ENCODE measurements around the gene IGSF21. TPM values are rescaled to one million over a fixed set of nuclear protein-coding genes. Genes with fewer than 3 reads are reported as not detected.

The IGSF21 gene
- total and polyA plus RNA-seq, 4 donors: 0.31 to 1.5 (median 0.88) TPM

GRCh38 chr1:18090636-18091035, 17.0 kb upstream of the IGSF21 start:
- DNase-seq (ENCODE audit: low spot score): no peak
- TF ChIP-seq YY1 (IDR thresholded peaks at IDR 0.05) (no peak), FOXA1 (IDR thresholded peaks at IDR 0.05) (no peak), TAF1 (conservative IDR thresholded peaks at IDR 0.05) (no peak), FOXA2 (IDR thresholded peaks at IDR 0.05) (no peak), EGR1 (IDR thresholded peaks at IDR 0.05; ENCODE audit: low read depth in 2 of 2) (no peak)
- TF ChIP-seq, protein P1, sequence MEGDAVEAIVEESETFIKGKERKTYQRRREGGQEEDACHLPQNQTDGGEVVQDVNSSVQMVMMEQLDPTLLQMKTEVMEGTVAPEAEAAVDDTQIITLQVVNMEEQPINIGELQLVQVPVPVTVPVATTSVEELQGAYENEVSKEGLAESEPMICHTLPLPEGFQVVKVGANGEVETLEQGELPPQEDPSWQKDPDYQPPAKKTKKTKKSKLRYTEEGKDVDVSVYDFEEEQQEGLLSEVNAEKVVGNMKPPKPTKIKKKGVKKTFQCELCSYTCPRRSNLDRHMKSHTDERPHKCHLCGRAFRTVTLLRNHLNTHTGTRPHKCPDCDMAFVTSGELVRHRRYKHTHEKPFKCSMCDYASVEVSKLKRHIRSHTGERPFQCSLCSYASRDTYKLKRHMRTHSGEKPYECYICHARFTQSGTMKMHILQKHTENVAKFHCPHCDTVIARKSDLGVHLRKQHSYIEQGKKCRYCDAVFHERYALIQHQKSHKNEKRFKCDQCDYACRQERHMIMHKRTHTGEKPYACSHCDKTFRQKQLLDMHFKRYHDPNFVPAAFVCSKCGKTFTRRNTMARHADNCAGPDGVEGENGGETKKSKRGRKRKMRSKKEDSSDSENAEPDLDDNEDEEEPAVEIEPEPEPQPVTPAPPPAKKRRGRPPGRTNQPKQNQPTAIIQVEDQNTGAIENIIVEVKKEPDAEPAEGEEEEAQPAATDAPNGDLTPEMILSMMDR (IDR thresholded peaks at IDR 0.05; ENCODE audit: low read depth, low read length, missing input control): no peak
- peaks cover 0 to 8% (median 0%) of the 10 kb centered on the region in 4 donors for H3K27me3 ChIP-seq (ENCODE audit: control insufficient read depth in 4 of 4, insufficient read depth in 4 of 4, low read length in 3 of 4)
- H3K9ac ChIP-seq (ENCODE audit: low read depth in 1 of 2, low read length in 2 of 2): no peak overlapping the region
- no peak overlapping the region for H3K4me3 ChIP-seq (ENCODE audit: low read depth in 1 of 3, low read length in 3 of 3)
- no peak overlapping the region for H3K27ac ChIP-seq (ENCODE audit: low read depth in 1 of 2, low read length in 2 of 2)
- no peaks in the 10 kb centered on the region for H3K4me1 ChIP-seq (ENCODE audit: control insufficient read depth in 4 of 4, insufficient read depth in 4 of 4, low read length in 3 of 4)
- H3K9me3 ChIP-seq (ENCODE audit: control insufficient read depth in 4 of 4, low read length in 3 of 4): no peaks in the 10 kb centered on the region
- WGBS: 28% methylated on average over 8 of the region's 8 CpGs
- H3K36me3 ChIP-seq (ENCODE audit: control insufficient read depth in 4 of 4, insufficient read depth in 3 of 4, low read depth in 1 of 4, low read length in 3 of 4): no peaks in the 10 kb centered on the region

DNA sequence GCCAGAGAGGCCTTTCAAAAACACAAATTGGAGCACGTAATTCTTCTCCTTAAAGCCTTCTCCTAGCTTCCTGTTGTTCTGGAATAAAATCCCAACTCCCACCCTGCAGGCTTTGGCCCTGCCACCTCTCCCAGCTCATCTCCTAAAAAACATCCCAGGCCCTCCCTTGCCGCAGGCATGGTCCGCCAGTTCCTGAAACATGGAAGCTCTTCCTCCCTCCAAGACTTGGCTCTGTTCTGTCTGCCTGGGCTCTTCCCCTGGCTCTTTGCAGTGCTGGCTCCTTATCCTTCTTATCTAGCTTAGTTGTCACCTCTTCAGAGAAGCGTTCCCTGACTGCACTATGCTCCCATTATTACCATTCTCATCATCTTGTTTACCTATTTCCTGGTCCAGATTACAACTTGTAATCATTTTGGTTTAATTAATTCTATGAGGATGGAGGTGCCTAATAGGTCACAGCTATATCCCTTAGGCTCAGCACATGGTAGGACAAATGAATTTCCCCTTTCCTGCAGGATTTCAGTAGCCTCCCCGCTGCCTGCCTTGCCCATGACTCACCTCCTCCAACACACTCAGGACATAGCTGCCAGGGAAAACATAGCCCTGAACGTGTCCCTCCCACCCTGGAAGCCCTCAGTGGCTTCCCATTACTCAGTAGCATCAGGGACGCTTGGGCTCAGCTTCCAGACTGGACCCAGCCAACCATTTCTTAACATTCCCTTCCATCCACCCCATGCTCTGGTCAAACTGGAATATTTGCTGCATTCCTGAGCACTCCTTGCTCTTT, 15.7 kb upstream of the IGSF21 start:
- Histone ChIP-seq H3K27me3 (ENCODE audit: control insufficient read depth in 4 of 4, insufficient read depth in 4 of 4, low read length in 3 of 4) (peaks cover 0 to 8% (median 0%) of the 10 kb centered on the region in 4 donors), H3K36me3 (ENCODE audit: control insufficient read depth in 4 of 4, insufficient read depth in 3 of 4, low read depth in 1 of 4, low read length in 3 of 4) (no peaks in the 10 kb centered on the region), H3K9me3 (ENCODE audit: control insufficient read depth in 4 of 4, low read length in 3 of 4) (no peaks in the 10 kb centered on the region), H3K4me1 (ENCODE audit: control insufficient read depth in 4 of 4, insufficient read depth in 4 of 4, low read length in 3 of 4) (no peaks in the 10 kb centered on the region), H3K9ac (ENCODE audit: low read depth in 1 of 2, low read length in 2 of 2) (no peak overlapping the region), H3K27ac (ENCODE audit: low read depth in 1 of 2, low read length in 2 of 2) (no peak overlapping the region), H3K4me3 (ENCODE audit: low read depth in 1 of 3, low read length in 3 of 3) (no peak overlapping the region)
- TF ChIP-seq FOXA2 (IDR thresholded peaks at IDR 0.05) (no peak), SP1 (IDR thresholded peaks at IDR 0.05) (no peak), HNF4A (conservative IDR thresholded peaks at IDR 0.05) (no peak), HNF4G (IDR thresholded peaks at IDR 0.05) (no peak)
- TF ChIP-seq, protein P2, sequence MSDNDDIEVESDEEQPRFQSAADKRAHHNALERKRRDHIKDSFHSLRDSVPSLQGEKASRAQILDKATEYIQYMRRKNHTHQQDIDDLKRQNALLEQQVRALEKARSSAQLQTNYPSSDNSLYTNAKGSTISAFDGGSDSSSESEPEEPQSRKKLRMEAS (IDR thresholded peaks at IDR 0.05): no peak
- no peak for DNase-seq (ENCODE audit: low spot score)
- WGBS: 55% methylated on average over 7 of the region's 7 CpGs

DNA sequence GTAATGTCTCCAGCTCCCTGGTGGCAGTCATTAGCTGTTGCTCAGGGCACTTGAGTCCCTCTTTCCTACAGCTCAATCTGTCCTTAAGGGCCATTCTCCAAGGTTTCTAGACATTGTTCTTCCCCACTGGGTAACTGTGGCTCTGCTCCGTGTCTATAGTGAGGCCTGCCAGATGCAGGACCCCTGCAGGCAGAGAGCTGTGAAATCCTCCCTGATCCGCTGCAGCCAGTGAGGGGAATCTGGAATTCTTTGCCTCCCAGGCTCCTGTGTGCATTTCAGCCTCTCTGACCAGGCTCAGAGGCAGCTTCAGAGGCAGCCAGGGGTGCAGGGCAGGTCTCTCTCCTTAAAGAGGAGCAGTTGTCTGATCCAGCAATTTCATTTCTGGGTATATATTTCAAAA, 14.4 kb upstream of the IGSF21 start:
- Histone ChIP-seq H3K9me3 (ENCODE audit: control insufficient read depth in 4 of 4, low read length in 3 of 4) (no peaks in the 10 kb centered on the region), H3K27ac (ENCODE audit: low read depth in 1 of 2, low read length in 2 of 2) (no peak overlapping the region), H3K4me1 (ENCODE audit: control insufficient read depth in 4 of 4, insufficient read depth in 4 of 4, low read length in 3 of 4) (no peaks in the 10 kb centered on the region), H3K4me3 (ENCODE audit: low read depth in 1 of 3, low read length in 3 of 3) (no peak overlapping the region), H3K9ac (ENCODE audit: low read depth in 1 of 2, low read length in 2 of 2) (no peak overlapping the region), H3K27me3 (ENCODE audit: control insufficient read depth in 4 of 4, insufficient read depth in 4 of 4, low read length in 3 of 4) (peaks cover 0 to 4% (median 0%) of the 10 kb centered on the region in 4 donors), H3K36me3 (ENCODE audit: control insufficient read depth in 4 of 4, insufficient read depth in 3 of 4, low read depth in 1 of 4, low read length in 3 of 4) (no peaks in the 10 kb centered on the region)
- DNase-seq (ENCODE audit: low spot score): no peak
- TF ChIP-seq EGR1 (IDR thresholded peaks at IDR 0.05; ENCODE audit: low read depth in 2 of 2) (no peak), FOXA2 (IDR thresholded peaks at IDR 0.05) (no peak), TAF1 (conservative IDR thresholded peaks at IDR 0.05) (no peak), GABPA (IDR thresholded peaks at IDR 0.05 in 1 of 2, conservative IDR thresholded peaks at IDR 0.05 in 1 of 2) (no peak), REST (IDR thresholded peaks at IDR 0.05) (no peak), HNF4G (IDR thresholded peaks at IDR 0.05) (no peak), RXRA (IDR thresholded peaks at IDR 0.05) (no peak), JUND (IDR thresholded peaks at IDR 0.05) (no peak), SP1 (IDR thresholded peaks at IDR 0.05) (no peak), YY1 (IDR thresholded peaks at IDR 0.05) (no peak), RAD21 (IDR thresholded peaks at IDR 0.05) (no peak), FOXA1 (IDR thresholded peaks at IDR 0.05) (no peak), NR2F2 (IDR thresholded peaks at IDR 0.05) (no peak), HNF4A (conservative IDR thresholded peaks at IDR 0.05) (no peak)
- TF ChIP-seq, protein P2 (IDR thresholded peaks at IDR 0.05): no peak
- TF ChIP-seq, protein P3, sequence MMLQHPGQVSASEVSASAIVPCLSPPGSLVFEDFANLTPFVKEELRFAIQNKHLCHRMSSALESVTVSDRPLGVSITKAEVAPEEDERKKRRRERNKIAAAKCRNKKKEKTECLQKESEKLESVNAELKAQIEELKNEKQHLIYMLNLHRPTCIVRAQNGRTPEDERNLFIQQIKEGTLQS (IDR thresholded peaks at IDR 0.05): no peak
- TF ChIP-seq, protein P1 (IDR thresholded peaks at IDR 0.05; ENCODE audit: low read depth, low read length, missing input control): no peak
- 58% methylated on average over 2 of the region's 2 CpGs for WGBS

Measured in liver (tissue), 9 donors.